ENCODE data around the gene GRIA1. TPM values are rescaled to one million over a fixed set of nuclear protein-coding genes. Genes with fewer than 3 reads are reported as not detected.

The GRIA1 gene
- total RNA-seq, 2 donors from 2014 or later = 2.7 TPM; not detected in 1

GRCh38 chr5:153546566-153546965, 56.1 kb downstream of the GRIA1 start:
- no peaks in the 10 kb centered on the region for H3K36me3 ChIP-seq
- DNase-seq (ENCODE audit: low spot score) = no peak
- intact Hi-C loops (cut with DNase I) = no loop called here
- no peaks in the 10 kb centered on the region for H3K27me3 ChIP-seq (replicated peaks; ENCODE audit: insufficient read depth)
- no peak overlapping the region for H3K27ac ChIP-seq
- H3K4me1 ChIP-seq (replicated peaks) = no peaks in the 10 kb centered on the region
- WGBS = 60% methylated on average over 1 of the region's 1 CpG
- no peak overlapping the region for H3K4me3 ChIP-seq
- no peaks in the 10 kb centered on the region for H3K9me3 ChIP-seq
- TF ChIP-seq POLR2A (IDR thresholded peaks at IDR 0.05) = no peak
- no peak for TF ChIP-seq CTCF (IDR thresholded peaks at IDR 0.05)
- no peak for TF ChIP-seq POLR2AphosphoS5 (IDR thresholded peaks at IDR 0.05)

DNA sequence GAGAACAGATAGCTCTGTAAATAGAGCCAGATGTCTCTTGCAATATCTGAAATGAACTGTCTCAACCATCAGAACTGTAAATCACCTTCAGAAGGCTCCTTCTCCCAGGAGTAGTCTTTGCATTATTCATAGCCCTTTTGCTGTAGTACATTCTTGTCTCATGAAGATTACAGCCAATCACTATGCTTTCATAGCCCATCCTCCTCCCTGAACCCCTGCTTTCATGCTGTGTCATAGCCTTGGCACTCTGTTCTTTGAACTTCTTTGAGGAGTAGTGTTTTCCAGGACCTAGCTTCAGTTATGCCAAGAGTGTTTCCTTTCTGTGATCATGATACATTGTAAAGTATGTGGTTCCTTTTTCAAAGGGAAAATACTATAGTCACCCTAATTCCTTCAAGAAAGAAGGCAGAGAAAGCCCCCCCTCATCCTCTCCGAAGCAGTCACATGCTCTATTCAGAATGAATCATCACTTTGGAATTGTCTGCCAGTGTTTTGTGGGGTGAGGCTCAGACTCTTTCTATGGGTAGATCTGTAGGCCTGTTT, 61.1 kb downstream of the GRIA1 start:
- Histone ChIP-seq H3K4me1 (replicated peaks) (no peaks in the 10 kb centered on the region), H3K27ac (no peak overlapping the region), H3K9me3 (no peaks in the 10 kb centered on the region), H3K36me3 (no peaks in the 10 kb centered on the region), H3K4me3 (no peak overlapping the region), H3K27me3 (replicated peaks; ENCODE audit: insufficient read depth) (no peaks in the 10 kb centered on the region)
- no peak for TF ChIP-seq POLR2AphosphoS5 (IDR thresholded peaks at IDR 0.05)
- no peak for TF ChIP-seq CTCF (IDR thresholded peaks at IDR 0.05)
- TF ChIP-seq POLR2A (IDR thresholded peaks at IDR 0.05) = no peak
- 0% methylated on average over 1 of the region's 1 CpG for WGBS
- no peak for DNase-seq (ENCODE audit: low spot score)
- intact Hi-C loops (cut with DNase I) = no loop called here

GRCh38 chr5:153552886-153553285, 62.4 kb downstream of the GRIA1 start:
- Histone ChIP-seq H3K4me1 (replicated peaks) (no peaks in the 10 kb centered on the region), H3K9me3 (no peaks in the 10 kb centered on the region)
- intact Hi-C loops (cut with DNase I) = no loop called here

GRCh38 chr5:153555420-153556114, 65.1 kb downstream of the GRIA1 start:
- no peak for DNase-seq (ENCODE audit: low spot score)
- no peak overlapping the region for H3K27ac ChIP-seq
- H3K4me1 ChIP-seq (replicated peaks) = no peaks in the 10 kb centered on the region
- intact Hi-C loops (cut with DNase I) = no loop called here
- no peak for TF ChIP-seq CTCF (IDR thresholded peaks at IDR 0.05)
- no peak for TF ChIP-seq POLR2AphosphoS5 (IDR thresholded peaks at IDR 0.05)
- no peak for TF ChIP-seq POLR2A (IDR thresholded peaks at IDR 0.05)
- no peaks in the 10 kb centered on the region for H3K9me3 ChIP-seq
- no peaks in the 10 kb centered on the region for H3K36me3 ChIP-seq
- 75% methylated on average over 6 of the region's 6 CpGs for WGBS
- H3K4me3 ChIP-seq = no peak overlapping the region
- H3K27me3 ChIP-seq (replicated peaks; ENCODE audit: insufficient read depth) = no peaks in the 10 kb centered on the region

More at GRCh38 chr5:153552886-153553285, 62.4 kb downstream of the GRIA1 start:
- H3K27ac ChIP-seq = no peak overlapping the region
- no peaks in the 10 kb centered on the region for H3K36me3 ChIP-seq
- H3K27me3 ChIP-seq (replicated peaks; ENCODE audit: insufficient read depth) = no peaks in the 10 kb centered on the region
- H3K4me3 ChIP-seq = no peak overlapping the region
- TF ChIP-seq POLR2A (IDR thresholded peaks at IDR 0.05) (no peak), CTCF (IDR thresholded peaks at IDR 0.05) (no peak), POLR2AphosphoS5 (IDR thresholded peaks at IDR 0.05) (no peak)
- DNase-seq (ENCODE audit: low spot score) = no peak

- 92% methylated on average over 3 of the region's 3 CpGs for WGBS
Observed at GRCh38 chr5:153558957-153559356, 68.5 kb downstream of the GRIA1 start.

More at GRCh38 chr5:153558957-153559356, 68.5 kb downstream of the GRIA1 start:
- Histone ChIP-seq H3K27me3 (replicated peaks; ENCODE audit: insufficient read depth) (no peaks in the 10 kb centered on the region), H3K4me1 (replicated peaks) (no peaks in the 10 kb centered on the region), H3K27ac (no peak overlapping the region), H3K4me3 (no peak overlapping the region), H3K9me3 (no peaks in the 10 kb centered on the region), H3K36me3 (no peaks in the 10 kb centered on the region)
- intact Hi-C loops (cut with DNase I) = no loop called here
- TF ChIP-seq CTCF (IDR thresholded peaks at IDR 0.05) = no peak
- TF ChIP-seq POLR2AphosphoS5 (IDR thresholded peaks at IDR 0.05) = no peak
- no peak for TF ChIP-seq POLR2A (IDR thresholded peaks at IDR 0.05)
- no peak for DNase-seq (ENCODE audit: low spot score)
